ENCODE results near the gene WFDC6. TPM values are rescaled to one million over a fixed set of nuclear protein-coding genes. Genes with fewer than 3 reads are reported as not detected.
"Not testable (repeated sequence)": the region's sequence is repeated elsewhere in the genome, so short reads cannot be mapped to it uniquely, and the experiment has no call there.

WFDC6 gene
- total RNA-seq, 1 experiment from 2014 or later, result not detected

GRCh38 chr20:45575931-45576330, 36.6 kb upstream of the WFDC6 start:
- no peaks in the 10 kb centered on the region for H3K36me3 Mint-ChIP-seq (ENCODE audit: insufficient read depth in 1 of 3, low read depth in 3 of 3)
- TF ChIP-seq CTCF (conservative IDR thresholded peaks at IDR 0.05), result no peak
- Histone ChIP-seq H4K5ac (ENCODE audit: insufficient read length, low read depth, low read length) (no peak overlapping the region), H3T11ph (ENCODE audit: low read length) (no peak overlapping the region), H3K23ac (ENCODE audit: insufficient read length, low read depth, low read length) (no peak overlapping the region), H2BK120ac (ENCODE audit: low read depth, low read length, poor library complexity, severe bottlenecking) (no peak overlapping the region), H3K23me2 (ENCODE audit: insufficient read length, low read depth, low read length, poor library complexity, severe bottlenecking) (no peaks in the 10 kb centered on the region), H3K4me1 (ENCODE audit: insufficient read depth, low read length) (peaks cover 5% of the 10 kb centered on the region; the same call in 1 of the 2 replicates), H2BK5ac (ENCODE audit: insufficient read length, low read length) (no peak overlapping the region), H3K14ac (ENCODE audit: insufficient read depth, low read length) (no peak overlapping the region), H2BK12ac (ENCODE audit: insufficient read length, low read depth, low read length) (no peak overlapping the region), H3K9me3 (ENCODE audit: control insufficient read depth, low read depth, low read length) (no peaks in the 10 kb centered on the region), H4K91ac (ENCODE audit: insufficient read length, low read depth, low read length) (no peak overlapping the region), H3K4ac (ENCODE audit: low read depth, low read length) (no peak overlapping the region), H3K79me1 (ENCODE audit: insufficient read depth, low read depth, low read length, poor library complexity, severe bottlenecking) (no peaks in the 10 kb centered on the region), H4K8ac (replicated peaks; ENCODE audit: insufficient read length, low read depth, low read length) (no peak overlapping the region), H3K27me3 (ENCODE audit: insufficient read depth, low read length) (no peaks in the 10 kb centered on the region), H3K4me2 (ENCODE audit: insufficient read depth, insufficient read length, low read length) (no peak overlapping the region), H2AFZ (ENCODE audit: low read length) (no peak overlapping the region), H3K9ac (ENCODE audit: extremely low read depth, insufficient read length, low read length) (no peak overlapping the region), H3K18ac (ENCODE audit: insufficient read length, low read depth, low read length) (no peak overlapping the region), H2BK15ac (ENCODE audit: low read depth, low read length) (no peak overlapping the region), H4K20me1 (ENCODE audit: control insufficient read depth, insufficient read depth, insufficient read length) (no peaks in the 10 kb centered on the region), H2AK5ac (ENCODE audit: insufficient read length, low read length) (no peak overlapping the region), H3K27ac (ENCODE audit: insufficient read length, low read depth, low read length) (no peak overlapping the region), H3K79me2 (ENCODE audit: insufficient read depth, low read length) (no peaks in the 10 kb centered on the region), H3K56ac (ENCODE audit: insufficient read length, low read depth, low read length) (no peak overlapping the region), H2BK20ac (ENCODE audit: low read depth, low read length, poor library complexity, severe bottlenecking) (no peak overlapping the region)
- H3K4me1 Mint-ChIP-seq, result peaks cover 27 to 32% of the 10 kb centered on the region in 2 experiments
- DNase-seq, result no peak
- peaks cover 2% of the 10 kb centered on the region; the same call in 1 of the 2 replicates for H3K27me3 Mint-ChIP-seq (ENCODE audit: low read depth)
- peak overlapping the region in 1 of 3 experiments; percentile 41; a peak in 3 of 7 replicates for H3K27ac Mint-ChIP-seq
- H3K9me3 Mint-ChIP-seq, result no peaks in the 10 kb centered on the region; a peak in 1 of 5 replicates
- WGBS (ENCODE audit: extremely low coverage, insufficient read length, low lambda C conversion rate), result no CpG with 5 or more reads among the region's 3 CpGs
- no peak overlapping the region; a peak in 1 of 5 replicates for H3K4me3 Mint-ChIP-seq

DNA sequence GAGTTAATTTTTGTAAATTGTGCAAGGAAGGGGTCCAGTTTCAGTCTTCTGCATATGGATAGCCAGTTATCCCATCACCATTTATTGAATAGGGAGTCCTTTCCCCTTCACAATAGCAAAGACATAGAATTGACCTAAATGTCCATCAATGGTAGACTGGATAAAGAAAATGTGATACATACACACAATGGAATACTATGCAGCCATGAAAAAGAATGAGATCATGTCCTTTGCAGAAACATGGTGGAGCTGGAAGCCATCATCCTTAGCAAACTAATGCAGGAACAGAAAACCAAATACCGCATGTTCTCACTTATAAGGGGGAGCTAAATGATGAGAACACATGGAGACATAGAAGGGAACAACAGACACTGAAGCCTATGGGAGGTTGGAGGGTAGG, 30.4 kb upstream of the WFDC6 start:
- not testable (repeated sequence) for H3K4me1 ChIP-seq (ENCODE audit: insufficient read depth, low read length); H2AK5ac ChIP-seq (ENCODE audit: insufficient read length, low read length); H4K91ac ChIP-seq (ENCODE audit: insufficient read length, low read depth, low read length); H3K27ac ChIP-seq (ENCODE audit: insufficient read length, low read depth, low read length); H3K18ac ChIP-seq (ENCODE audit: insufficient read length, low read depth, low read length); H3K14ac ChIP-seq (ENCODE audit: insufficient read depth, low read length); H3K23me2 ChIP-seq (ENCODE audit: insufficient read length, low read depth, low read length, poor library complexity, severe bottlenecking); H4K8ac ChIP-seq (replicated peaks; ENCODE audit: insufficient read length, low read depth, low read length); H3K79me1 ChIP-seq (ENCODE audit: insufficient read depth, low read depth, low read length, poor library complexity, severe bottlenecking); H3K4ac ChIP-seq (ENCODE audit: low read depth, low read length); H3K27me3 Mint-ChIP-seq (ENCODE audit: low read depth); H2BK5ac ChIP-seq (ENCODE audit: insufficient read length, low read length); H3K27me3 ChIP-seq (ENCODE audit: insufficient read depth, low read length); H3T11ph ChIP-seq (ENCODE audit: low read length); H3K9ac ChIP-seq (ENCODE audit: extremely low read depth, insufficient read length, low read length); DNase-seq; H2AFZ ChIP-seq (ENCODE audit: low read length); H3K23ac ChIP-seq (ENCODE audit: insufficient read length, low read depth, low read length); H3K4me3 Mint-ChIP-seq; H2BK12ac ChIP-seq (ENCODE audit: insufficient read length, low read depth, low read length); H4K20me1 ChIP-seq (ENCODE audit: control insufficient read depth, insufficient read depth, insufficient read length); H2BK20ac ChIP-seq (ENCODE audit: low read depth, low read length, poor library complexity, severe bottlenecking); H3K56ac ChIP-seq (ENCODE audit: insufficient read length, low read depth, low read length); H3K4me1 Mint-ChIP-seq; H3K36me3 Mint-ChIP-seq (ENCODE audit: insufficient read depth in 1 of 3, low read depth in 3 of 3); H3K79me2 ChIP-seq (ENCODE audit: insufficient read depth, low read length); H2BK120ac ChIP-seq (ENCODE audit: low read depth, low read length, poor library complexity, severe bottlenecking); H3K9me3 ChIP-seq (ENCODE audit: control insufficient read depth, low read depth, low read length); H3K27ac Mint-ChIP-seq; H3K9me3 Mint-ChIP-seq; H4K5ac ChIP-seq (ENCODE audit: insufficient read length, low read depth, low read length); H3K4me2 ChIP-seq (ENCODE audit: insufficient read depth, insufficient read length, low read length); H2BK15ac ChIP-seq (ENCODE audit: low read depth, low read length)
- no CpG with 5 or more reads among the region's 1 CpG for WGBS (ENCODE audit: extremely low coverage, insufficient read length, low lambda C conversion rate)

All from H9 (cell line).